ES-I3 (cell line): ENCODE results near the gene SCAND1.
"Not testable (repeated sequence)": the region's sequence is repeated elsewhere in the genome, so short reads cannot be mapped to it uniquely, and the experiment has no call there.

Source experiments
- H3K36me3 ChIP-seq: 2 replicates; pipeline ENCODE4 v1.6.1; 2013; ENCODE audit warnings: mild to moderate bottlenecking, low read length, control low read depth, moderate library complexity; ENCODE audit not compliant: insufficient read depth
- H3K4me1 ChIP-seq: 2 replicates; pipeline ENCODE4 v1.6.1; 2013; ENCODE audit warnings: mild to moderate bottlenecking, control low read depth, low read length; ENCODE audit not compliant: insufficient read depth
- H3K9ac ChIP-seq: 2 replicates; pipeline ENCODE4 v1.6.1; 2013; ENCODE audit warnings: low read depth, mild to moderate bottlenecking, low read length, moderate library complexity
- H3K9me3 ChIP-seq: 2 replicates; pipeline ENCODE4 v1.6.1; 2013; ENCODE audit warnings: mild to moderate bottlenecking, low read length, moderate library complexity; ENCODE audit not compliant: control insufficient read depth, insufficient read depth

SCAND1 gene

DNA sequence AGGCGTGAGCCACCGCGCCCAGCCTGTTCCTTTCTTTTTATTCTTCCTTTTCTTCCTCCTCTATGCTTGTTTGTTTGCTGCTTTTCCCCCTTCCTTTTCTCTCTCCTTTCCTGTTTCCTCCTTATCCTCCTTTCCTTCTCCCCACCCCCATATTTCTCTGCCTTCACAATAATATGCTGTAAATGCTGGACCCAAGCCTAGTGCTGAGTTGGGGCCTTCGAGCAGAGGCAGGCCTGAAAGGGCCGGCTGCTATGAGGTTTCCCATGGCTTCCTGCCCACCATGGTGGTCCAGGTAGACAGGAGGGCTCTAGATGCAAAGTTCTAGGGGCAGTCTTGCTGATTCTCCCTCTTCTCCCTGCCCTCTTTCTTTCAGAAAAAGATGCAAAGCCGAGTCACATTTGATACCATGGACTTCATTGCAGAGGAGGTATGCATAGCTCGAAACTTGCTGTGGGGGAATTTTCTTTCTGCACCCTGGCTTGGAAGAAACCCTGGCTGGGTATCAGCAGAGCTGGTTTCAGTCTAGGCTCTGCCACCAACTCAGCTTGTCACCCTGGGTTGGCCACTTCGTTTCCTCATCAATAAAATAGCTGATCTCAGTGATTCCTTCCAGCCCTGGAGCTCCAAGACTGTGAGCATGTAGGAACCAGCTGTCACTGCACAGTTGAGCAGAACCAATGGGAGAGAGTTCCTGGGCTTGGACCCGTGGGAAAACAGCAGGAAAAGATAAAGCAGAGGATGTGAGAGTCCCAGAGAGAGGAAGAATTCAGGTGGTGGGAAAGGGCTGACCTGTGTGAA is 21.5 kb upstream of the SCAND1 start:
- Histone ChIP-seq H3K9ac (no peak overlapping the region), H3K9me3 (no peaks in the 10 kb centered on the region), H3K36me3 (no peaks in the 10 kb centered on the region), H3K4me1 (no peaks in the 10 kb centered on the region)

DNA sequence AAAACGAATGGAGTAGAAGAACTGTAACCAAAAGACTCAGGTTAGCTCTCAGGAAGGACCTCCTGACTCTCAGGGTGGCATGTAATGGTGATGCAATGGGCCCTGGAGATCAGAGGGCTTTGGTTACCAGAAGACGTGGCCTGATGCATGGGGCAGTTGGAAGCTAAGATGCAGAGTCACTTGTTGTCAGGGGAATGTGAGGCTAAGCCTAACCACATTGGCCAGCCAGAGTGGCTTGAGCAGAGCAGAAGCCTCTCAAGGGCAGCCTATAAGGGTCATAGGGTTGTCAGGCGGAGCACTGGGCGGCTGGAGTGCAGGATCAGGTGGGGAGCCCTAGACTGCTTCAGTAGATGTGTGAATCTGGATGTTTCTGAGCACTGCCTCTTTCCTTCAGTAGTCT is 20.0 kb upstream of the SCAND1 start:
- Histone ChIP-seq H3K9ac (no peak overlapping the region), H3K4me1 (no peaks in the 10 kb centered on the region), H3K9me3 (no peaks in the 10 kb centered on the region), H3K36me3 (no peaks in the 10 kb centered on the region)

DNA sequence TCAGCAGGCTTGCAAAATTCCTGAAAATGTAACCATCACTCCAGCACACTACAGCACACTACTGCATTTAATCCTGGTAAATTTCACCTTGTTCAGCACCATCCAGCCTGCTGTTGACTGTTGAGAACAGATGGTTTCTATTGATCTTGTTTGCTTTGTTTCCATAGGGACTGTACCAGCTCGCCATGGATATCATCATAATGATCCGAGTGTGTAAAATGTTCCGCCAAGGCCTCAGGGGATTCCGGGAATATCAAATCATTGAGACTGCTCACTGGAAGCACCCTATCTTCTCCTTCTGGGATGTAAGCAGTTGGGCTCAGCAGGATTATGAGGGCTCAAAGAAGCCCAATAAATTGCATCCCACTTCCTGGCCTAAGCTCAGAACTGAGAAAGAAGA is 18.2 kb upstream of the SCAND1 start:
- Histone ChIP-seq H3K4me1 (peaks cover 9% of the 10 kb centered on the region), H3K36me3 (no peaks in the 10 kb centered on the region)

GRCh38 chr20:35971981-35972380 is 17.7 kb upstream of the SCAND1 start:
- no peak overlapping the region for H3K9ac ChIP-seq
- no peaks in the 10 kb centered on the region for H3K9me3 ChIP-seq
- H3K36me3 ChIP-seq, result no peaks in the 10 kb centered on the region
- peaks cover 9% of the 10 kb centered on the region for H3K4me1 ChIP-seq

More for the DNA sequence above, 18.2 kb upstream of the SCAND1 start:
- no peaks in the 10 kb centered on the region for H3K9me3 ChIP-seq
- H3K9ac ChIP-seq, result no peak overlapping the region

DNA sequence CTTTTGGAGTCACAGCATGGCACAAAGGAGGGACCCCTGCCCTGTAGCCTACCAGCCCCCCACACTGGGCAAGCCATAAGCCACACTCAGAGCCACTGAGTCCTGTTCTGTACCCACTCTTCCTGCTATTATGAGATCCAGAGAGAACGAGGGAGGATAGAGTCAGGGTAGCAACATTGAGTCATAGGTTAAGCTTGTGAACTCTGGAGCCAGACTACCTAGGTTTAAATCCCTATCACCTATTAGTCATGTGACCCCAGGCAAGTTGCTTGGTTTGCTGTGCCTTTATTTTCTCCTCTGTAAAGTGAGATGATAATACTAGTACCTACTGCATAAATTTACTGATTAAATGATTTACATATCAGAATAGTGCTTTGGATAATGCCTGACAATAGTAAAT is 14.6 kb upstream of the SCAND1 start:
- H3K9me3 ChIP-seq, result no peaks in the 10 kb centered on the region
- H3K9ac ChIP-seq, result no peak overlapping the region
- H3K36me3 ChIP-seq, result no peaks in the 10 kb centered on the region
- peaks cover 9% of the 10 kb centered on the region for H3K4me1 ChIP-seq

GRCh38 chr20:35967979-35968640 is 13.8 kb upstream of the SCAND1 start, which contains the start of gene CNBD2:
Gene CNBD2 (plus strand): TSS chr20:35968590. CDS start chr20:35968763, 173 bp downstream.
- H3K9ac ChIP-seq, result no peak within 1 kb of the TSS
- no peaks in the 10 kb centered on the region for H3K36me3 ChIP-seq
- peaks cover 9% of the 10 kb centered on the region for H3K4me1 ChIP-seq
- no peaks in the 10 kb centered on the region for H3K9me3 ChIP-seq

DNA sequence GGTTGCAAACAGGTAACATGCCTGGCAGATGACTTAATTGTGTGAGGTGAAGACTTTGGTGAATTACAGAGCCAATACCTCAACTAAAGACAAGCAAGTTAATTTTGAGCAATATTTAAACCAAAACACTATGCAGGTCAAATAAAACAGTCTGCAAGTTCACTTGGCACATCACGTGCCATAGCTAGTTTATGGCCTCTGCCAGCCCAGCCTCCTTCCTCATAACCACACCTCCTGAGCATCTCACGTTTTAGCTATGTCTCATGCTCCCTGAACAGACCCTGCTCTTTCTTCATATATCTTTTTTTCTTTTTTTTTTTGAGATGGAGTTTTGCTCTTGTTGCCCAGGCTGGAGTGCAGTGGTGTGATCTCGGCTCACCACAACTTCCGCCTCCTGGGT is 9.6 kb upstream of the SCAND1 start:
- H3K9ac ChIP-seq, result no peak overlapping the region
- H3K4me1 ChIP-seq, result peaks cover 9% of the 10 kb centered on the region

GRCh38 chr20:35959291-35959690 is 5.0 kb upstream of the SCAND1 start:
- H3K4me1 ChIP-seq, H3K36me3 ChIP-seq, H3K9ac ChIP-seq, H3K9me3 ChIP-seq: not testable (repeated sequence)

More for the DNA sequence above, 9.6 kb upstream of the SCAND1 start:
- Histone ChIP-seq H3K36me3 (no peaks in the 10 kb centered on the region), H3K9me3 (no peaks in the 10 kb centered on the region)

DNA sequence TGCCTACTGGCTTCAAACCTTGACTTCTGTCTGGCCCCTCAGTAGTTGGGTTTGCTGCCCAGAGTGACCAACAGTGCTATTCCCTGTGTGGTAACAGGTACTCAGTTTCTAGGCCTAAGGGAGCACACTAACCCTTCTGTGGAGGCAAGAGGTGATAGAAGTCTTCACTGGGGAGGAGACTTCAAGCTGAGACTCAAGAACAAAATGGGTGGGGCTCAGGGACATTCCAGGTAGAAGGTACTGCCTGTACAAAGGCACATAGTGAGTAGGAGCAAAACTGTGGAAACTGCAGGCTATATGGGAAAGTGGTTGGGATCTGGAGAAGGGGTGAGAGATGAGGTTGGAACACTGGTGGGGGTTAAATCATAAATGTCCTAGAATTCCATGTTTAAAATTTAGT is 2.3 kb upstream of the SCAND1 start:
- no peaks in the 10 kb centered on the region for H3K36me3 ChIP-seq
- H3K4me1 ChIP-seq, result no peaks in the 10 kb centered on the region
- H3K9ac ChIP-seq, result no peak overlapping the region
- no peaks in the 10 kb centered on the region for H3K9me3 ChIP-seq

DNA sequence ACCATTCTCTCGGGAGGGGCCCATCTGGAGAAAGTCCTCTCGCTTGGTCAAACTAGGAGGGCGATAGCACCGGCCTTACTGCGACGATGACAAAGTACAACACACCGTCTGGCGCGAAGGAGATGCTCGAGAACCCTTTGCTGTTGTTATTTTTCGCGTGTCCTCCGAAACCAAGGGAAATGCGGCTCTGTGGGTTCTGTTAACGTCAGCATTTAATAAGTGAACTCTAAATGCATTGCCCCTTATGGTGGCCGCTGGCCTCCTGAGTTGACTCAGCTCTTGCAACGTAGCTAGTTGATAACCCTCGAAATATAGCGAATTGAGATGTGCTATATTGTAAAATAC is 577 bp upstream of the SCAND1 start:
- H3K4me1 ChIP-seq, result no peaks in the 10 kb centered on the region
- peak overlapping the region; percentile 77 for H3K9ac ChIP-seq
- no peaks in the 10 kb centered on the region for H3K9me3 ChIP-seq
- no peaks in the 10 kb centered on the region for H3K36me3 ChIP-seq

DNA sequence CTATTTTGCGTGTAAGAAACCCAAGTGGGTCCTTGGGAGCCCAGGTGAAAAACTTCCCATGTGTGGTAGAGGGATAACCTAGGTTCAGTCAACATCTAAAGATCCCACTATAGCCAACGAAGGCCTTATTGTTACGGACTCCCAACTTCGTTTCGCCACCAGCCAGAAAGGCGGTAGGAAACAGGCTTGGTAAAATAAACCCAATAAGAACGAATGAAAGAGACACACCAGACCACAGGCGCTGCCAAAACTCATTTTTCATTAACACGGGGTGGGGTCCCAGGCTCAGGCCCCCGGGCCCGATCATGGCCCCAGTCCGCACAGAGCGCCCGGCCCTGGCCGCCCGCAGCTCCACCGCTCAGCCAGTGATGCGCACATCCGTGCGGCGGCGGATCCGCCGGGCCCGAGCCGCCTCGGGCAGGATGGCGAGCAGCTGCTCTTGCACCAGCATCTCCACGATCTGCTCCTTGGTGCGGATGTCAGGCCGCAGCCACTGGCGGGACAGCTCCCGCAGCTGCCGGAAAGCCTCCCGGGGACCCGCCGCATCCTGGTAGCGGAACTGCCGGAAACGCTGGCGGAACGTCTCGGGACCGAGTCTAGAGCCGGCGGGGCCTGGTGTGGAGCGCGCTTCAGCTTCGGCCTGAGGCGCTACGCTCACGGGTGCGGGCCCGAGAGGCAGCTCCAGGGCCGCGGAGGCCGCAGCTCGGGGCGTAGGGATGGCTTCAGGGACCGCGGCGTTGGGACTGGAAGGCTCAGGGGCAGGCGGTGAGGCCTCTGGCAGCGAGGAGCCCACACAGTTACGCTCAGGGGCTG is 709 bp downstream of the SCAND1 start:
- Histone ChIP-seq H3K36me3 (no peaks in the 10 kb centered on the region), H3K9ac (peak overlapping the region; percentile 81), H3K9me3 (no peaks in the 10 kb centered on the region), H3K4me1 (no peaks in the 10 kb centered on the region)

DNA sequence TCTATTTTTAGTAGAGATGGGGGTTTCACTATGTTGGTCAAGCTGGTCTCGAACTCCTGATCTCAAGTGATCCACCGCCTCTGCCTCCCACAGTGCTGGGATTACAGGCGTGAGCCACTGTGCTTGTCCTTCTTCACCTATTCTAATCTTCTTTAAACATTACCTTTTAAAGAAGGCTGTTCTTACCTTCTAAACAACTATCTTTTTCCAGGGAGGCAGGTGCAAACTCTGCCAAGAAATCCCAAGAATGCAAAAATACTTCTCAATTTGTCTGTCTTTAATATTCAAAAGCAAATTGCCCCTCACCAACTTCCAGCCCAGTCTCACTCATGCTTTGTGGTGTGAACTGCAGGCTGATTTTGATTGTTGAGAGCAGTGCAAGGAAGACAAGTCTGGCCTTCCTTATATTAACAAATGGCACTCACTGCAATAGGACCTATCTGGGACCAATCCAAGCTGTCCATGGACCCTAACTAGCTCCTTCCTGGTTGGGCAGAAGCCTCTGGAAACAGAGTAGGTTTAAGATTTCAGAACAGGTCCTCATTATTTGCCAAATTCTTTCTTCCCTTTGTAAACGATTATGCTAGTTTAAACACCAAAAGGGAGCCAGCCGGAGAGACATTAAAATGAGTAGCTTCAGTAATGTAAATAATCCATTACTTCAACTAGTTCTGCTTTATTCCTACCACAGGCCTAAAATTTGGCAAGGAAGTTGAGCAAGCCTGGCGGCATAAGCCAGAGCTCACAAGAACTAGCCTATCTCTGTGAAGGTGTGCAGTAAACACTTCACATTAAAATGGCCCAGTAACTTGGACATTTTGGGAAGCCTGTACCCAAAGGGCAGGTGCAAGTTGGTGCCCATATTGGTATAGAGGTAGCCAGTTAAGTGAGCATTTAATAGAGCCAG is 1.6 kb downstream of the SCAND1 start:
- no peaks in the 10 kb centered on the region for H3K4me1 ChIP-seq
- peak overlapping the region; percentile 81 for H3K9ac ChIP-seq
- peaks cover 5% of the 10 kb centered on the region; the same call in 1 of the 2 replicates for H3K36me3 ChIP-seq
- no peaks in the 10 kb centered on the region for H3K9me3 ChIP-seq

DNA sequence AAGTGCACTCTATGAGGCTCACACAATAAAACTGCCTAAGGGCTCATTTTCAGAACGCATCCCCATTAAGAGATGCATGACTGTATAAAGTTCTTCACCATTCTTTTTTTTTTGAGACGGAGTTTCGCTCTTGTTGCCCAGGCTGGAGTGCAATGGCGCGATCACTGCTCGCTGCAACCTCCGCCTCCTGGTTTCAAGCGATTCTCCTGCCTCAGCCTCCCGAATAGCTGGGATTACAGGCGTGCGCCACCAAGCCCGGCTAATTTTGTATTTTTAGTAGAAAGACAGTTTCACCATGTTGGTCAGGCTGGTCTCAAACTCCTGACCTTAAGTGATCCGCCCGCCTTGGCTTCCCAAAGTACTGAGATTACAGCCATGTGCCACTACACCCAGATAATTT is 2.2 kb downstream of the SCAND1 start:
- H3K36me3 ChIP-seq, H3K4me1 ChIP-seq, H3K9ac ChIP-seq, H3K9me3 ChIP-seq: not testable (repeated sequence)

DNA sequence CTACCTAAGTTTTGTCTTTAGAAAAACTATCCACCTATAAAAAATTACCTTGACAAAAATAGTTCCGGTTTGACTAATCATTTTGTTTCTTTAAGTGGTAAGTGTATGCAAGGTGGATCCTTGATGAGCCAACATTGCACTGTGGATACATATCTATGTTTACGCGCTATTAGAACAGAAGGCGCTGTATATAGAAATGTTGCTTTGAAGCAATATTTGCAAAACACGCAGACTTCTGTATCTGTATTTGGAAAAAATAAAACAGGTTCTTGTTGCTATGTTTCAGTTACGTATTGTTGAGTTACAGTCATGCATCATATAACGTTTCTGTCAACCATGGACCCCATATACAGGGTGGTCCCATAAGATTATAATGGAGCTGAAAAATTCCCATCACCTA is 4.2 kb downstream of the SCAND1 start:
- Histone ChIP-seq H3K9ac (no peak overlapping the region), H3K4me1 (no peaks in the 10 kb centered on the region), H3K9me3 (no peaks in the 10 kb centered on the region), H3K36me3 (peaks cover 6% of the 10 kb centered on the region)
